ENCODE measurements around the gene KIF26A. TPM values are rescaled to one million over a fixed set of nuclear protein-coding genes. Genes with fewer than 3 reads are reported as not detected.

Gene KIF26A
- total RNA-seq, 1 donor from 2014 or later = 1.4 TPM

- Mint-ChIP-seq H3K9me3 (ENCODE audit: unreplicated experiment) (no peaks in the 10 kb centered on the region), H3K27ac (ENCODE audit: unreplicated experiment) (no peak overlapping the region), H3K4me3 (ENCODE audit: unreplicated experiment) (no peak overlapping the region), H3K27me3 (ENCODE audit: low read depth, unreplicated experiment) (peaks cover 17% of the 10 kb centered on the region), H3K36me3 (ENCODE audit: low read depth, unreplicated experiment) (no peaks in the 10 kb centered on the region), H3K4me1 (ENCODE audit: low read depth, unreplicated experiment) (no peaks in the 10 kb centered on the region)
- no peak overlapping the region for H3K4me2 ChIP-seq (ENCODE audit: low read length)
- no peak for FAIRE-seq
- no peak for TF ChIP-seq CTCF (IDR thresholded peaks at IDR 0.05; ENCODE audit: insufficient read depth, low read depth, low read length)
- H3K27me3 ChIP-seq (ENCODE audit: insufficient read depth, low read length) = no peaks in the 10 kb centered on the region
- H4K20me1 ChIP-seq (ENCODE audit: insufficient read depth, low read length) = no peaks in the 10 kb centered on the region
- no peaks in the 10 kb centered on the region for H3K36me3 ChIP-seq (ENCODE audit: insufficient read depth, low read length)
- no peak for DNase-seq (ENCODE audit: low read depth)
- no peaks in the 10 kb centered on the region for H3K9me3 ChIP-seq (ENCODE audit: insufficient read depth, low read depth, low read length)
- H3K4me3 ChIP-seq (ENCODE audit: insufficient read depth, low read depth, low read length) = no peak overlapping the region
- H3K27ac ChIP-seq (ENCODE audit: low read depth, low read length) = no peak overlapping the region
- no peaks in the 10 kb centered on the region for H3K79me2 ChIP-seq (ENCODE audit: insufficient read depth, low read length)
- H3K4me1 ChIP-seq (ENCODE audit: insufficient read depth, low read length) = no peaks in the 10 kb centered on the region
- no peak overlapping the region for H2AFZ ChIP-seq (ENCODE audit: low read depth, low read length)
- H3K9ac ChIP-seq (ENCODE audit: low read length) = no peak overlapping the region
Measured at GRCh38 chr14:104098272-104099095, 39.9 kb upstream of the KIF26A start.

- H3K4me3 ChIP-seq (ENCODE audit: insufficient read depth, low read depth, low read length) = no peak overlapping the region
- DNase-seq (ENCODE audit: low read depth) (no peak), FAIRE-seq (no peak)
- no peaks in the 10 kb centered on the region for H3K9me3 ChIP-seq (ENCODE audit: insufficient read depth, low read depth, low read length)
- Mint-ChIP-seq H3K27ac (ENCODE audit: unreplicated experiment) (no peak overlapping the region), H3K27me3 (ENCODE audit: low read depth, unreplicated experiment) (peaks cover 14% of the 10 kb centered on the region), H3K4me1 (ENCODE audit: low read depth, unreplicated experiment) (no peaks in the 10 kb centered on the region), H3K36me3 (ENCODE audit: low read depth, unreplicated experiment) (no peaks in the 10 kb centered on the region), H3K4me3 (ENCODE audit: unreplicated experiment) (no peak overlapping the region), H3K9me3 (ENCODE audit: unreplicated experiment) (no peaks in the 10 kb centered on the region)
- TF ChIP-seq CTCF (IDR thresholded peaks at IDR 0.05; ENCODE audit: insufficient read depth, low read depth, low read length) (no peak), EZH2 (IDR thresholded peaks at IDR 0.05; ENCODE audit: insufficient read depth, low read length) (no peak)
- H3K4me1 ChIP-seq (ENCODE audit: insufficient read depth, low read length) = no peaks in the 10 kb centered on the region
- no peak overlapping the region for H3K4me2 ChIP-seq (ENCODE audit: low read length)
- H3K27ac ChIP-seq (ENCODE audit: low read depth, low read length) = no peak overlapping the region
- no peaks in the 10 kb centered on the region for H3K79me2 ChIP-seq (ENCODE audit: insufficient read depth, low read length)
- no peaks in the 10 kb centered on the region for H3K27me3 ChIP-seq (ENCODE audit: insufficient read depth, low read length)
- H3K9ac ChIP-seq (ENCODE audit: low read length) = no peak overlapping the region
- no peaks in the 10 kb centered on the region for H4K20me1 ChIP-seq (ENCODE audit: insufficient read depth, low read length)
- H3K36me3 ChIP-seq (ENCODE audit: insufficient read depth, low read length) = no peaks in the 10 kb centered on the region
- no peak overlapping the region for H2AFZ ChIP-seq (ENCODE audit: low read depth, low read length)
Measured at GRCh38 chr14:104099096-104100041, 39.0 kb upstream of the KIF26A start.

Data from astrocyte (in vitro differentiated cells and primary cell).